ENCODE results near the gene ODF2L.

Gene ODF2L, protein sequence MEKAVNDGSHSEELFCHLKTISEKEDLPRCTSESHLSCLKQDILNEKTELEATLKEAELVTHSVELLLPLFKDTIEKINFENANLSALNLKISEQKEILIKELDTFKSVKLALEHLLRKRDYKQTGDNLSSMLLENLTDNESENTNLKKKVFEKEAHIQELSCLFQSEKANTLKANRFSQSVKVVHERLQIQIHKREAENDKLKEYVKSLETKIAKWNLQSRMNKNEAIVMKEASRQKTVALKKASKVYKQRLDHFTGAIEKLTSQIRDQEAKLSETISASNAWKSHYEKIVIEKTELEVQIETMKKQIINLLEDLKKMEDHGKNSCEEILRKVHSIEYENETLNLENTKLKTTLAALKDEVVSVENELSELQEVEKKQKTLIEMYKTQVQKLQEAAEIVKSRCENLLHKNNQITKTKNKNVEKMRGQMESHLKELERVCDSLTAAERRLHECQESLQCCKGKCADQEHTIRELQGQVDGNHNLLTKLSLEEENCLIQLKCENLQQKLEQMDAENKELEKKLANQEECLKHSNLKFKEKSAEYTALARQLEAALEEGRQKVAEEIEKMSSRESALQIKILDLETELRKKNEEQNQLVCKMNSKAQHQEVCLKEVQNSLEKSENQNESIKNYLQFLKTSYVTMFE

DNA sequence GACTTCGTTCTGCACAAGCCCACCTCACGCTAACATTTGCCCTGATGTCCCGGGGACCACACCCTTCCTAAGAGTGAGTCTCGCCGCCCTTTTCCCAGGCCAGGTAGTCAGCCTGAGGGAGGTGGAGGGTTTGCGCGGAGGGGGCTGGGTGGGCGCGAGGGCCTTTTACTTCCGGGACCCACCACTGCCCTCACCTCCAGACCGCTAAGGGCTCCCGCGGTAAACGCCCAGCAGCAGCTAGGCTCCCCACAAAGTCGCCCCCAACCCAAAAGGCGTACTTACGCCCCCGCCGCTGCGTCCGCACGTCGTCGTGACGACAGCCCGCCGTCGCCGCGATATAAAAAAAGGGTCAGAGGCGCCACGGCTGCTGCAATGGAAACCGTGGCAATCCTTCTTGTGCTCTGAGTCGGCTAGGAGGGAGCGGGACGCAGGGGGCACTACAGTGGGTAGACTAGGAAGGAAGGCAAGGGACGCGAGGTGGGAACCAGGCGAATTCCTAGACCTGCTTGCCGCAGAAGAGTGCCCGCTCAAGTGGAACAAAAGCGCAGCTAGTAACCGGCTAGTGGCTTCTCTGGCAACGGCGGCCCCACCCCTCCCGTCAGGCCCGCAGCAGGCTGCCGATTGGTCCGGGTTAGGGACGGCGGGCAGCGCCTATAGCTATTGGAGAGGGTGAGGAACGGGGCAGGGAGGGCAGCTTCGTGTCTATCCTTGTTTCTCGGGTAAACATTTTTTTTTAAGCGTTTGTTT lies at the start of gene ODF2L:
TSS of gene ODF2L (minus strand) at position 573 of the 747 bp plus-strand sequence. CDS start 9,296 bp downstream, outside the sequence.
- DNase-seq, result peak; percentile 89

DNA sequence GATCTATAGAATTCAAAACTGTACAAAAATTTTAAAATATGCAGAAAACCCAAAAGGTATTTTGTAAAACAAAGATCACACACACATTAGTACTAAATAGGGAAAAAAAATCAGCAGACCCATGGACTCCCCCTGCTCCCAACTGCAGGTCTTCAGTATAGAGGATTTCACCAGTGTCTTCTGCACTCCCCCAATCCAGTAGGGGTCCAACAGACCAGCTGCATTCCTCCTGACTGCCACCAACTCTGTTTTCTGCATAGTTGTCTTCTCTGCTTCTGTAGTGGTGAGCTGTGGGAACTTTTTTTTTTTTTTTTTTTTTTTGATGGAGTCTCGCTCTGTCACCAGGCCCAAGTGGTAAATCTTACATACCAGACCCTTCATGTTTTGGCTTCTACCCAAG lies 49.8 kb upstream of the ODF2L start:
- DNase-seq, result no peak

DNA sequence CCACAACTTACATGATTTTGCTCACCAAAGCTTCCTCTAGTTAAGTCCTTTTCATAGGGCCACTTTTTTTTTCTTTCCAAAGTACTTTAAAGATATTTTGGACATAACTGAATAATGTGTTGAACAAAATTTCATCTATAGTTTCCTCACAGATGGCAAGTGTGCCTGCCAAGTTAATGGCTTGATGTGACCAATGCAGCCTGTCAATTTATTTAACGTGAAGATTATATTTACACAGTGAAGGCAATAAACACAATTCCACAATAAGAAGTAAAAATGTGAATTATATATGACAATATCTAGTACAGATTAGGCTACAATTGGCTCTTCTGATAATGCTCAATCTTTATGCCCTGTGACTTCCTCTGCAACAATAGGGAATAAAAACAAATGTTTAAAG lies 45.9 kb upstream of the ODF2L start:
- DNase-seq, result no peak

DNA sequence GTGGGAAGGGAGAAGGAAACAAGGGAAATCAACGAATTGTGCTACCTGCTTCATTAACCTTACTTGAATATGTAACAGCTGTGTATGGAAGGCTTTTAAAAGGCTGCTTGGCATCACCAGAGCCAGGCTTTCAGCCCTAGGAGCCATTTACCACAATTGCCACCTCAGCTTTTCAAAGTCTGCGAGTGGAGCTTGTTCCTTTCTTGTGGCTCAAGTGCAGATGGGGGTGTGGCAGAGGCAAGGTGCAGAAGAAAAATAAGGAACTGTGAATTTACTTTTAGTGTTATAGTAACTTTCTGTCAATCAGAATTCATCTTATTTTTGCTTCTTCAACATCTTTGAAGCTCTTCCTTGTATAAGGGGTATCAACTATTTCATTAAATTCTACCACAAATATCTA lies 45.5 kb upstream of the ODF2L start:
- peak; percentile 15 to 41 for DNase-seq

DNA sequence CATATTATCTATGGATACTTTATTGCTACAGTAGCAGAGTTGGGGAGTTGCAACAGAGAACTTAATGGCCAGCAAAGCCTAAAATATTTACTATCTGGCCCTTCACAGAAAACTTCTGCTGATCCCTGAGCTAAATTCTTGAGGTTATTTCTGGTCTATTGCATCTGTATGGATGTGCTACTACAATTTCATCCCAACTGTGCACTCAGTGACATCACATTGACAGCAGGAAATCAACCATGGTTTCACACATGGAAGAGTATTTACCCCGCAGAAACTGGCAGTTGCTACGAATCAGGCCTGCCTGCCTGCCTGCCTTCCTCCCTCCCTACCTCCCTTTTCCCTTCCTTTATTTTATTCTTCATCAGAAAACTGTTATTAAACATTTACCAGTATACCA lies 39.9 kb upstream of the ODF2L start:
- DNase-seq, result peak; percentile 41 to 47

DNA sequence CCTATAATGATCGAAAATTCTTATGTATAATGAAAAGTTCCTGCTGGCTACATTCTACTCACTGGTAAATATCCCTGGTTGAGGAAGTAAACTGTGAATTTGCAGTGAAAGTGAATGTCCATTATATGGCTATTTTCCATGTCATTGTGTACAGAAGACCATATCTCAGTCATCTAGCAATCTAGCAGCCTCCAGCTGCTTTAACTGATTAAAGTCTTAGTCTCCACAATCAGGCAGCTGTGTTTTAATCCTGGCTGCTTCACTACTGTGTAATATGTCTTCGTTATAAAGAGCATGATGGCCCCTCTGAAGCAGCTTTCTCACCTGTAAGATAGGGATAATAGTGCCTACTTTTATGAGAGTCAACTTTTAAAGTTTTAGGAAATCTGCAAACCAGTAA lies 39.2 kb upstream of the ODF2L start:
- no peak for DNase-seq

DNA sequence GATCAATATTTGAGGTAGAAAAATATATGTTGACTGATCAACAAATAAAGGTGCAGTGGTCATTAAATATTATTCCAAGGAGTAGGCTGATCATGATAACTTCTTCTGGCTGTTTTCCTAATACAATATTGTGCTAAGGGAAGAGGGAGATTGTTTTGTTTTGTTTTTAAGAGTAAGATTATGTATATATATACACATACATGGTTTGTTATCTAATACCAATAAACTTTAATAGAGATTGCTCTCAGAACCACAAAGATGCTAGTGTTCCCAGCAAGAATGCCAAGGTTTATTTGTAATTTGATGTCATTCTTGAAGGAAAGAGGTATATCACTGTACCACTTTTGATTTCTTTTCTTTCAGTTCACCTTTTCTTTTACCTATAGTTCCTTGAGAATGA lies 37.9 kb upstream of the ODF2L start:
- DNase-seq, result no peak

DNA sequence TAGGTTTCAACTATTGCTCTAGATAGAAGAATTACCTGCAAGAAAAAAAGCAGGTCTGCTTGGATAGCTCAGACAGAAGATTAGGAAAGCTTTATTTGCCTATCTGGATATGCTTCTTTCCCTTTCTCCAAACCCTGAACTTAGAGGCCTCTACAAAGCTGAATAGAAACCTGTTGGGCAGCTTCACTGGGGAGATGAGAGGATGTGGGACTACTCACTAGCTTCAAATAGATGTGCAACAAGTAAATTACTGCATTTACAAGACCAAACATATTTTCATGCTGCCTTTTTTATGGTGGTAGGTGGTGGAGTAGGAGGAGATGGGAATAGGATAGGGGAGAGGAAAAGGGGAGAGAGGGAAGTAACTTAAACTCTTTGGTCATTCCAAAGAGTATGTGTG lies 34.3 kb upstream of the ODF2L start:
- peak in 1 of 2 experiments; percentile 27 for DNase-seq

DNA sequence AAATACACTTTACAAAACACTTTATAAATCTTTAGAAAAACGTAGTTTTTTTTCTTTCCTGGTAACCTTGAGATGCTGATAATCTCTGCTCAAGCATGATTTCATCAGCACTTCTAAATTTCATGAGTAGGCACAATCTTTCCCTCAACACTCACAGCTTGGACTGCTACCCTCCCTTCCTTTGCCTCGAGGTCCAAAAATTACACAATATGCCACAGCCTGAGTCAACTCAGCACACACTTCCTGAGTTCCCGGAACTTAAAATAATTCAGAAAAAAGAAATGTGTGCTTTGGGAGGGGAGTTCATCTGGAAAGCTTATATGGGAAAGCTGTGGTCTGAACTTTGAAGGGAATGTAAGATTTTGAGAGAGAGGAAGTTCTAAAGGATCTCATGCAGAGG lies 33.7 kb upstream of the ODF2L start:
- peak; percentile 93 to 94 for DNase-seq

DNA sequence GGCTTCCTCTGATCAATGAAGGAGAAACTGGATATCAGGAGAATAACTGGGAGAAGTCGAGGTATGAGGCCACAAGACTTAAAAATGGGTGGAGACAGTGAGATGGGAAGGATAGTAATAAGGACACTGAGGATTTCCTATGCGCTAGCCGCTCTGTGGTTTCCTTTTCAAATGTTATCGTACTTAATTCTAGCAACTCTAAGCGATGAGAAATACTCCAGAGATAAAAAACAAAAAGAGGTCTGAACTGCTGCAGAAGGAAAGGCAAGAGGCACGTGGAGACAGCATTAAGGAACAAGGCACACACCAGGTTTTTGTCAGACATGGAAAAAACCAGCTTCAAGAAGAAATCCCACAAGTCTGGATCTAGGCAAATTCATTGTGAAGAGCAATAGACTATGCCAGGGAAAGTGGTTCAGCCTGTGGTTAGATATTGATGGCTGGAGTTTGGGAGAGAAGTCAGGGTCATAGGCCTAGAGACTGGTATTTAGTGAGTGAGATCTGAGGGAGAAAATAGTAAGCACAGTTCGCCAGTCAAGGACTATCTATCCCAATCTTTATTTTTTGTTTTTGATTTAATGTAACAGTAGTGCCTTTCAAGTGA lies 33.1 kb upstream of the ODF2L start:
- peak; percentile 28 to 47 for DNase-seq

DNA sequence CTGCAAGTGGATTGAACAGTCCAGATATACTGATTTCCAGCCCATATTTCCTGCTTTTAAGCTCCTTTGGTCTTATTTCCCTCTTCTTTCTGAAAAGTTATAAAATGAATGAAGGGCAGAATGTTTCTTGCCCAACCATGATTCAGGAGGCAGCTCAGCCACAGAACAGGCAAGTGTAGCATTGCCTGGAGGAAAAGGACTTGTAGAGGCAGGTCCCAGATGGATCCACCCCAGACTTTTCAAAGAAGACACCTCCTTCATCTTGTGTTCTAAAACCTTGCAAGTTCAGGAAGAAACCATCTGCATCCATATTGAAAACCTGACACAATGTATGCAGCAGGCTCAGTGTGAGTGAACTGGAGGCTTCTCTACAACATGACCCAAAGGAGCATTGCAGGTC lies 27.8 kb upstream of the ODF2L start, which contains the start of gene CLCA2:
TSS of gene CLCA2 (plus strand) at position 299 of the 400 bp plus-strand sequence. CDS start at position 376, 77 bp downstream.
- DNase-seq, result no peak

DNA sequence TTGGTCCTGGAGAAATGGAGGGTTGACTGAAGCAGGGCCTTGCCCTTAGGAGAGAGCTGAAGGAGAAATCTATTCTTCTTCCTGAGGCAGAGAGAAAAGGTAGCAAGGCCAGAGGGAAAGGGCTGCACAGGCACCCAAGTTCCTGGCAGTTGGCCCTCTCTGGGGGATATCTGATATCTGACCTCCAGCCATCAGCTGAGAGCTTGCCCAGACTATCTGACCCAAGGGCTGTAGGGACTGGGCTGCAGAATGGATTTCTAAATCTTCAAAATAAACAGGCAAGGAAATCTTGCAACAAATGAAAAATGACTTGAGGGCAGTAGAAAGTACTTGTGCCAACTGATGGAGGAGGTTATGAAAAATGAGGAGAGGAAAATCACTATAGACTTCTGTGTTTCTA lies 27.4 kb upstream of the ODF2L start:
- no peak for DNase-seq

DNA sequence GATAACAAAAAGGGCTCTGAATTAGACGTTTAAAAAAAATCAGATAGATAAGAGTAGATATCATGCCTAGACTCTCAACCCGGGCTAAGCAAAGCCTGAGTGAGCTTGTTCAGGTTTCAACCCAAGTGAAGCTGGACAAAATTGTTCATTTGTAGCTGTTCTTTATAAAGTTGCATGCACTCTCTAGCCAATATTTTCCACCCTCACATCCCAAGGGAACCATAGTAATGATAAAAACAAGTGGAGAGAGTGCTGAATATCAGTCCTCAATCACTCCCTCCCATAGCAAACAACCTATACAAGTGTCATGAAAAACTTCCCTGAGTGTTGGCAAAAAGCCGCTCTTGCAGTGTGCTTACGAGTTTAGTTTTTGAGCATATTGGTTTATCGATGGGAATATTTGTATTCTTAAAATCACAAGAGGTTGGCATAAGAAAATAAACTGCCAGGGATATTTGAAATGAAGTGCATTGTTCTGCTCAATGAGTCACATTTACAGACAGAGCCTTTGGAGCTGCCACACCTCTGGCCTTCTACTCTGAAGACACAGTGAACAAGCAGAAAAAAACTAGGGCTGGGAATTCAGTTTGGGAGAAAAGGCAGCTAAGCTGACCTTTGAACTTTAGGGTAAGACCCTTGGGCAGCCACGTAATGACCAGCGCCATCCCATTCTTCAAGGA lies 25.6 kb upstream of the ODF2L start:
- DNase-seq, result no peak

DNA sequence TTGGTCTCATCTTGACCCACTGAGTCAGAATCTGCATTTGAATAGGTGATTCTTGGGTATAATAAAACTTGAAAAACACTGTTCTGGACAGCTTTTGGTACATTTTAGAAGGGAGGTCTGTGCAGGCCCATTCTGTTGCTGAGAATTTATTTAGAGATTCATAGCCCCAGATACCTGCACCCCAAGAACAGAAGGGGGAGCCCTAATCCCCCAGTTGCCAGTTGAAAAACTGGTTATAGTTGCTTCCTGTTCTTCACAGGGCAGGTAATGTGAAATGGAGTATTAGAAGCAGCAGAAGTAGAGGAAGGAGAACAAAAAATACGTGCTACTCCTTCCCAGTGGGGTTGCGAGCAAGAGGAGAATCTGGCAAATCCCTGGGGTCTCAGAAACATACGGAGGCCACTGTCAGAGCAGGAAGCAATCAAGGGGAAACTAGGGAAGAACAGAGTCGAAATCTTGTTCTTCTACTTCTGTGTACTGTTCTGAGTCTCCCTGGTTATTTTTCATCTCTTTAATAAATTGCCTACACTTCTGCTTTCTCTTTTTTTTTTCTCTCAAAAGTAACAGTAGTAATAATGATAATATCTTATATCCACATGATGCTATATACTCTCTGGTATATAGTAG lies 23.3 kb upstream of the ODF2L start:
- DNase-seq, result peak; percentile 81 to 83

DNA sequence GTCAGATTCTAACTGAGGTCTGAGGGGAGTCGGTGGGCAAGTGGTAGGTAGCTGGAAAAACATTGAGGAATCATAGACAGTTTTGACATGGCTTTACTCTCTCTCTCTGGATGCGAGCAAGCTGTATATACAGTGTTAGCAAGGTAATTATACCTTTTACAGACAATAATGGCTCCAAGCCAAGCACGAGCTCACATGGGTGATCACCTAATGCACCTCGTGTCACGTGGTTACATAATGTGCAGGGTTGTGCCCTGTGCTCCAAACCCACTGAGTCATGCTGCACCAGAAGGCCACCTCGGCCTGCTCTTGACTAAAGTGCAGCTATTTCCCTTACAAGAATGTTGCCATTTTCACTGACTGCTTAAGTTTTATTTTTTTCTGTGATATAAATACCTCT lies 20.2 kb upstream of the ODF2L start:
- no peak for DNase-seq

DNA sequence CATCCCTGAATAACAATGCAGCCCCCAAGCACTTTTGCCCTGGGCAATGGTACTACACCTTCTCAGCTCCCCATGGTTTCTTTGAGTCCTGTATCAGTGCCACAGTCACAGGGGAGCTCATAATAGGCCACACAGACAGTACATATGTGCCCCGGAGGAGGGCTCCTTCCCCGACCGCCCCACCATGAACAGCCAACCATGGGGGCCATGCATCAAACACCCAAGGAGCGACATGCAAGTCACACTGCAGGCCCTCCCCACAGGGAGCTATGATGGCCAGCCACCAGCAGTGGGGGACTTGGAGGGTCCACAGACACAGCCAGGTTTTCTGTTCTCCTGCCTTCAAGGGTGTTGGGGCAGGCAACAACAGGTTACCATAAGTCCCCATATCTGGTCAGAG lies 14.8 kb upstream of the ODF2L start:
- DNase-seq, result no peak

DNA sequence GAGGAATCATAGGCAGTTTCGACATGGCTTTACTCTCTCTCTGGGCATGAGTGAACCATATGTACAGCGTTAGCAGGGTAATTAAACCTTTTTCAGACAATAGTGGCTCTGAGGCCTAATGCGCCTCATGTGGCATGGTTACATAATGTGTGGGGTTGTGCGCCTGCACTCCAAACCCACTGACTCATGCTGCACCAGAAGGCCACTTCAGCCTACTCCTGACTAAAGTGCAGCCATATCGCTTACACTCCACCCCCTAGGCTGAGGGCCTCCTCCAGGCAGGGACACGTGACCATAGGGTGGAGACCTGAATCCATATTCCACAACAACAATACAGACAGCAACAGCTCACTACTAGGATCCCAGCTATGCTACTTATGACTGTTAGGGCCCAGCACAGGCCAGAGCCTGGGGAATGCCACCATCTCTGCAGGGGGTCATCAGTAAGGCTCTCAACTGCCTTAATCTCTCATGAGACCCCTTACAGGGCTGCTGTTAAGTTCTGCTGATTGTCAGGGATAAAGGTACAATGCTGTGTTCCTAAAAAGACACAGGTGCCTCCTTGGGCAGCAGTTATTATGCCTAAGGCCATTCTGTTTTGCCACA lies 13.4 kb upstream of the ODF2L start:
- no peak for DNase-seq

DNA sequence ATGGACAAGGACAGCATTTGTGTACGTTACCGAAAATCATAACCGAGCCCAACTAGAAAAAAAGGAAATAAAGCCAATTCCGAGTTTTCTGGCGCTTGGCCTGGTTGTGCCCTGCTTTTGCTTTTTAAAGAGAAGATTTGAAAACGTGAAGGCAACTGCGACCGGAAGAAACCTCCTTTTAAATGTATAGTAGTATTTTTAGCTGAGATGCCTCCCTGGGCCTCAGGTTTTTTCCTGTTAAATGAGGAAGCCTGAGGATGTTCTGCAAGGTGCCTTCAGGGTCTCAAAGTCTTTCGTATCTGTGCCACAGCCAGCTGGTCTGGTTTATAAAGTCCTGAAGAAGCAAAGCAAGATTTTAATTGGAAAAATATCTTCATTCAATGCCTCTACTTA lies 371 bp upstream of the ODF2L start:
- DNase-seq, result peak in 1 of 2 experiments; percentile 68

DNA sequence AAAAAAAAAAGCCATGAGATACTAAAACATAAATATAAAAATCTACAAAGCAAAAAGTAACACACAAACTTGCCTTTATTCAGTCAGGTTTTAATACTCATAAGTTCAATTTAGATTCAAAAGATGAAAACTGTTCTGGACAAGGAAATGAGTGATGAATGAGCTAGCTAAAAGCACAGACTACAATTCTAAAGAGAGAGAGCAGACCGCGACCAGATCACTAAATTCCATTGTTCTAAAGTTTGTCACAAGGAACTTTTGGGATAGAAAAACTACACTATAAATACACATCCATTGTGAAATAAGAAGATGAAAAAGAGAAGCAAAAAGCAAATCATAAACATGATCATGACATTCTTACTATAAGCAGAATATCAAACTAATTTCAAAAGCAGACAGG lies 1.7 kb downstream of the ODF2L start:
- DNase-seq, result no peak

DNA sequence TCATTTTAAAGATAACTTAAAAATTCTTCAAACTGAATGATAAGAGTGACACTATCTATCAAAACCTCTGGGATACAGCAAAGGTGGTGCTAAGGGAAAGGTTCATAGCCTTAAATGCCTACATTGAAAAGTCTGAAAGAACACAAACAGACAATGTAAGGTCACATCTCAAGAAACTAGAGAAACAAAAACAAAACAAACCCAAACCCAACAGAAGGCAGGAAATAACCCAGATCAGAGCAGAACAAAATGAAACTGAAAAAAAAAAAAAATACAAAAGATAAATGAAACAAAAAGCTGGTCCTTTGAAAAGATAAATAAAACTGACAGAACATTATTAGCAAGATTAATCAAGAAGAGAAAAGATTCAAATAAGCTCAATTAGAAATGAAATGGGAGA lies 6.8 kb downstream of the ODF2L start:
- no peak for DNase-seq

DNA sequence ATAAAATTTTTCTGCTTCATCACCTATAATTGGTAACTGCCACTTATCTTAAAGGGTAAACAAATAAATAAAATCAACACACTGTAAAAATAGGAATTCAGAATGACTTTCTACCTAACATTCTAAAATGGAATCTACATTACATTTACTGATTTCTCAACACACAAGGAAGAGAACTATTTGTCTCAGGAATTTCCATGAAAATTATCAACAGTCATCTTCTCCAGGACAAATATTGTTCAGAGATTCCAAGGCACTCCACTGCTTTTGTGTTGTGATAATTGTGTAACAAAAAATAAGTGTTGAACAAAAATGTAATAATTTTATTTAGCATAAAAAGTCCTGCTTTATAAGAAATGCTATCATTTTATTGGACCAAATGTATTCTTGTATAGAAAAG lies 7.3 kb downstream of the ODF2L start:
- DNase-seq, result no peak

Data from Kasumi-1 (cell line).